Peyer's patch (tissue), 4 donors: ENCODE results near the gene ULBP2. TPM values are rescaled to one million over a fixed set of nuclear protein-coding genes. Genes with fewer than 3 reads are reported as not detected.
"Not testable (repeated sequence)": the region's sequence is repeated elsewhere in the genome, so short reads cannot be mapped to it uniquely, and the experiment has no call there.

ENCODE experiments used
- DNase-seq, 3 donors: peaks; one replicate each; pipeline ENCODE4 v3.0.0-alpha.2; 2017 to 2019
- H3K27ac ChIP-seq, 4 donors: fragments of 200-600 bp; sonication (generic); one replicate each; pipeline ENCODE4 v1.5.1; 2016 to 2019
- H3K27me3 ChIP-seq, 2 donors: fragments of 200-600 bp; sonication (generic); one replicate each; pipeline ENCODE4 v1.5.1; 2019
- H3K36me3 ChIP-seq, 3 donors: fragments of 200-600 bp; sonication (generic); one replicate each; pipeline ENCODE4 v1.5.1; 2016 to 2019
- H3K4me1 ChIP-seq, 4 donors: fragments of 200-600 bp; sonication (generic); one replicate each; pipeline ENCODE4 v1.5.1; 2016 to 2019
- H3K4me3 ChIP-seq, 4 donors: fragments of 200-600 bp; sonication (generic); 1 replicate in 3 of 4; 2 replicates in 1 of 4; pipeline ENCODE4 v1.5.1; 2016 to 2019; ENCODE audit warnings: mild to moderate bottlenecking in 1 of 4
- H3K9me3 ChIP-seq, 4 donors: fragments of 200-600 bp; sonication (generic); one replicate each; pipeline ENCODE4 v1.5.1; 2016 to 2019; ENCODE audit warnings: mild to moderate bottlenecking in 1 of 4
- CTCF ChIP-seq, 6 experiments: fragments of 450-650 bp in 4 of 6; fragments of 200-600 bp in 2 of 6; sonication (generic) in 1 of 6; IDR thresholded peaks; one replicate each; pipeline ENCODE4 v1.5.1; 2017 to 2019; ENCODE audit warnings: antibody characterized with exemption in 6 of 6, mild to moderate bottlenecking in 3 of 6, moderate library complexity in 1 of 6
- POLR2A ChIP-seq, 2 donors: fragments of 450-650 bp; IDR thresholded peaks; one replicate each; pipeline ENCODE4 v1.5.1; 2017; ENCODE audit warnings: antibody characterized with exemption in 2 of 2, mild to moderate bottlenecking in 2 of 2, moderate library complexity in 2 of 2
- total RNA-seq, 4 donors: library from RNA; depleted of rRNA; stranded (reverse); fragments of >200 nt; gene quantifications; one replicate each; pipeline ENCODE4 v1.1.0, GENCODE V29; 2016

ULBP2 gene
- total RNA-seq, 4 donors from 2014 or later = not detected

DNA sequence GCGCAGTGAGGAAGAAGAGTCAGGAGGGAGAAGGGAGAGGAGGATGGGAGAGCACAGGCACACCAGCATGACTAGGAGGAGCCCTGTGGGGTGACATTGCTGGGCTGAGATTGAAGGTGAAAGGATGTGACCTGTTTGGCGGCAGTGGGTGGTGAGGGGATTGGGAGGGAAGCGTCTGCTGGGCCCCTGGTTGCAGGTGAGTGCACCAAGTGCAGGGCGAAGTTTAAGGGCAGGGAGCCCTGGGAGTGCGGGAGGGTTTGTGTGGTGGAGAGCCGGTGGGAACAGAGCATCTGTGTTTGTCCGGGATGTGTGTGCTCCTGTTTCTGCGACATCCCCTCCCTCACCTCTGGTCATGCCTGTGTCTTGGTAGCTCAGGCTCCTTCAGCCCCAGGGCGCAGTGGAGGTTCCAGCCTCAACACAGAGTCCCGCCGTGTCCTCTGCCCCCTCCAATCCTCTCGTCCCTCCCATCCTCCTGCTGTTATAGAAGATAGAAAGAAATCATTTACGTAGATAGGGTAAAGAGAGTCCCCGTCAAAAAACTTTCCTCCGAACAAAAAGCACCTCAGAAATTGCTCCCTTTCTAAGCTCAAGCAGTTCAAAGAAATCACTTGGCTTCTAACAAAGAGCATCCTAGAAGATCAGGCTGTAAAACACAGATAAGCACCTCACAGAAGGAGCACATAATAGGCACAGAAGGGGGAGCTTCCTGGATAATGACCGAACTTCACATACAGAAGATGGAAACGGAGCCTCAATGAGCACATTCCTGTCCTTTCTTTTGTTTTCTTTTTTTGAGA is 46.9 kb downstream of the ULBP2 start:
- DNase-seq = no peak
- TF ChIP-seq POLR2A (IDR thresholded peaks at IDR 0.05) (no peak), CTCF (IDR thresholded peaks at IDR 0.05) (no peak)

DNA sequence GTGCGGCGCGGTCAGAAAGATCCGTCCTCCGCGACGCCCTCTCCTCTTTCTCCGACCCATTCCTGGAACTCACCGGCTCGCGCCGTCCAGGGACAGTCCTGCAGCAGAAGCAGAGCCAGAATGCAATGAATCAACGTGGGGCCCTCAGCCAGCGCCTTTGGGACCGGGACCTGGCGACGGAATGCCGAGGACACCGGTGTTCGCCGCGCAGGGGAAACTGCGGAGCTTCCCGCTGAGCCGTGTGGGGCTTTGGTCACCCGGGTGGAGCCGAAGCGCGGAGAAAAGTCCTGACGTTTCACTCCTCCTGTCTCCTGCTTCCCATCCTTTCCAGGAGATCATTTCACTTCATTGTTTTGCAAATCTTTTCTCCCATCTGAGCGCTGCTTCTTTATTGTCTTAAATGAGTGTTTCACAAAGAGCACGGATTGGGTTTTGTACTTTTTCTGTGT is 48.4 kb downstream of the ULBP2 start:
- peak overlapping the region in 2 of 4 donors; percentile 32 to 49 for H3K4me3 ChIP-seq
- peaks cover 0 to 19% (median 6%) of the 10 kb centered on the region in 4 donors for H3K4me1 ChIP-seq
- TF ChIP-seq POLR2A (IDR thresholded peaks at IDR 0.05) = no peak
- TF ChIP-seq CTCF (IDR thresholded peaks at IDR 0.05) = no peak
- H3K36me3 ChIP-seq = no peaks in the 10 kb centered on the region
- H3K27ac ChIP-seq = no peak overlapping the region
- DNase-seq = no peak
- peaks cover 0 to 50% of the 10 kb centered on the region in 2 donors for H3K27me3 ChIP-seq
- peaks cover 0 to 7% (median 0%) of the 10 kb centered on the region in 4 donors for H3K9me3 ChIP-seq

More for the DNA sequence above, 46.9 kb downstream of the ULBP2 start:
- Histone ChIP-seq H3K4me3 (no peak overlapping the region), H3K27ac (no peak overlapping the region), H3K9me3 (peaks cover 0 to 7% (median 0%) of the 10 kb centered on the region in 4 donors), H3K36me3 (no peaks in the 10 kb centered on the region), H3K27me3 (peaks cover 0 to 54% of the 10 kb centered on the region in 2 donors), H3K4me1 (peaks cover 0 to 19% (median 6%) of the 10 kb centered on the region in 4 donors)

- peaks cover 0 to 7% (median 0%) of the 10 kb centered on the region in 4 donors for H3K9me3 ChIP-seq
- H3K4me3 ChIP-seq = peak overlapping the region; percentile 20 to 49 (median 38)
- no peak overlapping the region for H3K27ac ChIP-seq
- DNase-seq = peak in 2 of 3 donors; percentile 24 to 52
- TF ChIP-seq POLR2A (IDR thresholded peaks at IDR 0.05) (no peak), CTCF (IDR thresholded peaks at IDR 0.05) (no peak)
- no peaks in the 10 kb centered on the region for H3K36me3 ChIP-seq
- H3K4me1 ChIP-seq = peaks cover 0 to 19% (median 6%) of the 10 kb centered on the region in 4 donors
- H3K27me3 ChIP-seq = peaks cover 0 to 50% of the 10 kb centered on the region in 2 donors
Observed at GRCh38 chr6:149990661-149991471, 49.1 kb downstream of the ULBP2 start.

DNA sequence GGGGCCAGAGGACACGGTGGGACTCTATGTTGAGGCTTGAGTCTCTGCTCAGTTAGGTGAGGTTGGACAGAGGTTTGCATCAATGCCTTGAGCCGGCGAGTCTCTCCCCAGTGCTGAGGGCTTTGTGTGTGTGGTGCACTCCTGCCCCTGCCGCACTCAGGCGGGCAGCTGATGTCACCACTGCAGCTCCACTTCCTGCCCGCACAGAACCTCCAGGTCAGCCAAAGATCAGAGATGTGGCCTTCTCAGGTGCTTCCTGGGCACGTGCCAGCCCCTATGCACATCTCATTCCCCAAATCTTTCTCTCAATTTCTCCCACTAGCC is 49.6 kb downstream of the ULBP2 start:
- DNase-seq = peak in 1 of 3 donors; percentile 19

DNA sequence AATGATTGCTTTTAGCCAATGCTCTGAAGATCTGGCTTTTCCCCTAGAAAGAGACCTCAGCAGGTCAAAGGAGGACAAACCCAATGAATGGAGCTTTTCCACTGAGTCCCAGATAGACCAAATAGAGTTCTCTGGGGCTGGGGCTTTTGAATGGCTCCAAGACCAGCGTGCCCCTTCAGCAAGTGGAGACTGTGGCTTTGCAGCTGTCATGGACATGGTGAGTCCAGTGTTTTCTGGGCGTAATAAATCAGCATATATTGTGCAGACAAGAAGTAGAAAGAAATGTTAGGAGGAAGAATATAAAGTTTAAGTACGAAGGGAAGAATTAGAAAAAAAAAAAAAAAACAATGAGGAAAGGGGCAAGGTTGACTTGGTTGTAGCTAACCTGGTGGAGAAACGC is 50.0 kb downstream of the ULBP2 start:
- no peak overlapping the region for H3K27ac ChIP-seq
- no peak for DNase-seq
- TF ChIP-seq POLR2A (IDR thresholded peaks at IDR 0.05) (no peak), CTCF (IDR thresholded peaks at IDR 0.05) (no peak)
- peaks cover 0 to 19% (median 6%) of the 10 kb centered on the region in 4 donors for H3K4me1 ChIP-seq
- peaks cover 0 to 42% of the 10 kb centered on the region in 2 donors for H3K27me3 ChIP-seq
- no peak overlapping the region for H3K4me3 ChIP-seq
- H3K9me3 ChIP-seq = peaks cover 0 to 7% (median 0%) of the 10 kb centered on the region in 4 donors
- H3K36me3 ChIP-seq = no peaks in the 10 kb centered on the region

More for the DNA sequence above, 49.6 kb downstream of the ULBP2 start:
- Histone ChIP-seq H3K4me3 (peak overlapping the region in 1 of 4 donors; percentile 32), H3K4me1 (peaks cover 0 to 19% (median 6%) of the 10 kb centered on the region in 4 donors), H3K27me3 (peaks cover 0 to 46% of the 10 kb centered on the region in 2 donors)
- not testable (repeated sequence) for H3K27ac ChIP-seq, H3K36me3 ChIP-seq, H3K9me3 ChIP-seq
